Gastrocnemius medialis (tissue), 4 donors: Measurements from ENCODE around the gene LCN2.
"Not testable (repeated sequence)": the region's sequence is repeated elsewhere in the genome, so short reads cannot be mapped to it uniquely, and the experiment has no call there.

ENCODE experiments used
- POLR2A ChIP-seq, 2 donors: fragments of 450-650 bp; IDR thresholded peaks; one replicate each; pipeline ENCODE4 v1.6.1; 2017; ENCODE audit warnings: antibody characterized with exemption in 2 of 2, mild to moderate bottlenecking in 2 of 2, moderate library complexity in 2 of 2
- TF ChIP-seq, protein P1 (sequence below), 5 experiments: fragments of 450-650 bp in 3 of 5; fragments of 200-600 bp in 2 of 5; sonication (generic) in 2 of 5; IDR thresholded peaks in 4 of 5; conservative IDR thresholded peaks in 1 of 5; 1 replicate in 4 of 5; 2 replicates in 1 of 5; pipeline ENCODE4 v1.5.1; 2016 to 2019; ENCODE audit warnings: antibody characterized with exemption in 5 of 5, mild to moderate bottlenecking in 3 of 5, moderate library complexity in 3 of 5

DNA sequence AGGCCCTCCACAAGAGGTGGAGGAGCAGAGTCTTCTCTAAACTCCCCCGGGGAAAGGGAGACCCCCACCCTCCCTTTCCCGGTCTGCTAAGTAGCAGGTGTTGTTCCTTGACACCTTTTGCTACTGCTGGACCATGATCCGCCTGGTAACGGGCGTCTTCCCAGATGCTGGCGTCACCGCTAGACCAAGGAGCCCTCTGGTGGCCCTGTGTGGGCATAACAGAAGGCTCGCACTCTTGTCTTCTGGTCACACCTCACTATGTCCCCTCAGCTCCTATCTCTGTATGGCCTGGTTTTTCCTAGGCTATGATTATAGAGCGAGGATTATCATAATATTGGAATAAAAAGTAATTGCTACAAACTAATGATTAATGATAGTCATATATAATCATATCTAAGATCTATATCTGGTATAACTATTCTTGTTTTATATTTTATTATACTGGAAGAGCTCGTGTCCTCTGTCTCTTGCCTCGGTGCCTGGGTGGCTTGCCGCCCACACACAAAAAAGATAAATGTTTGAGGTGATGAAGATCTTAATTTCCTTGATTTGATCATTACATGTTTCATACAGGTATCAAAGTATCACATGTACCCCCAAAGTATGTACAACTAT lies 19.2 kb upstream of the LCN2 start:
- TF ChIP-seq, protein P1, sequence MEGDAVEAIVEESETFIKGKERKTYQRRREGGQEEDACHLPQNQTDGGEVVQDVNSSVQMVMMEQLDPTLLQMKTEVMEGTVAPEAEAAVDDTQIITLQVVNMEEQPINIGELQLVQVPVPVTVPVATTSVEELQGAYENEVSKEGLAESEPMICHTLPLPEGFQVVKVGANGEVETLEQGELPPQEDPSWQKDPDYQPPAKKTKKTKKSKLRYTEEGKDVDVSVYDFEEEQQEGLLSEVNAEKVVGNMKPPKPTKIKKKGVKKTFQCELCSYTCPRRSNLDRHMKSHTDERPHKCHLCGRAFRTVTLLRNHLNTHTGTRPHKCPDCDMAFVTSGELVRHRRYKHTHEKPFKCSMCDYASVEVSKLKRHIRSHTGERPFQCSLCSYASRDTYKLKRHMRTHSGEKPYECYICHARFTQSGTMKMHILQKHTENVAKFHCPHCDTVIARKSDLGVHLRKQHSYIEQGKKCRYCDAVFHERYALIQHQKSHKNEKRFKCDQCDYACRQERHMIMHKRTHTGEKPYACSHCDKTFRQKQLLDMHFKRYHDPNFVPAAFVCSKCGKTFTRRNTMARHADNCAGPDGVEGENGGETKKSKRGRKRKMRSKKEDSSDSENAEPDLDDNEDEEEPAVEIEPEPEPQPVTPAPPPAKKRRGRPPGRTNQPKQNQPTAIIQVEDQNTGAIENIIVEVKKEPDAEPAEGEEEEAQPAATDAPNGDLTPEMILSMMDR (IDR thresholded peaks at IDR 0.05 in 4 of 5, conservative IDR thresholded peaks at IDR 0.05 in 1 of 5), result peak in 3 of 5 experiments; percentile 19 to 59 (median 39)
- not testable (repeated sequence) for TF ChIP-seq POLR2A (IDR thresholded peaks at IDR 0.05)
